Mucosa of descending colon (tissue), 3 donors: Measurements from ENCODE around the gene HSD17B2. TPM values are rescaled to one million over a fixed set of nuclear protein-coding genes. Genes with fewer than 3 reads are reported as not detected.
A peak's percentile ranks its signal among the peaks of the same experiment; 100 is the strongest.

Experiments used
- ATAC-seq: fragments of 200-7000 bp; cut with Tn5 transposase; one replicate; pipeline ENCODE4 v1.9.1; 2020; ENCODE audit warnings: mild to moderate bottlenecking, moderate library complexity
- DNase-seq, 3 donors: peaks; one replicate each; pipeline ENCODE4 v3.0.0-alpha.2; 2020
- H3K36me3 ChIP-seq: fragments of 200-600 bp; one replicate; pipeline ENCODE4 v1.8.0; 2021; ENCODE audit warnings: low read depth, mild to moderate bottlenecking
- H3K4me1 ChIP-seq: fragments of 200-600 bp; one replicate; pipeline ENCODE4 v1.8.0; 2021; ENCODE audit warnings: low read depth, mild to moderate bottlenecking
- H3K4me3 ChIP-seq: fragments of 200-600 bp; one replicate; pipeline ENCODE4 v1.8.0; 2021; ENCODE audit warnings: mild to moderate bottlenecking
- H3K9me3 ChIP-seq: fragments of 200-600 bp; one replicate; pipeline ENCODE4 v1.8.0; 2021; ENCODE audit warnings: mild to moderate bottlenecking
- intact Hi-C, 2 donors: fragments of 100-400 bp; cut with DNase I in 1 of 2; cut with micrococcal nuclease in 1 of 2; formaldehyde crosslinking; loops; one replicate each; pipeline versions ENCODE4 v1.11.0 to v1.11.1; 2022; cut with DNase I, micrococcal nuclease
- total RNA-seq, 3 donors: library from RNA; stranded (reverse); fragmentation: NEBNext Ultra II Directional in 2 of 3; extraction: Animal tissue kit (Norgen Biotek cat#: 25700) in 2 of 3; gene quantifications; one replicate each; pipeline versions ENCODE4 v1.2.1 to v1.2.4, GENCODE V29; 2021 to 2023
- TF ChIP-seq, protein P1 (sequence below): fragments of 200-600 bp; IDR thresholded peaks from one replicate; pipeline ENCODE4 v1.8.0; 2022; ENCODE audit warnings: antibody characterized with exemption, mild to moderate bottlenecking
- donor health status: DM: no; HTN: no; CAD: no; lungs with moderate emphysema.
- donor health status: DM: no; HTN: no; CAD: no.
- donor health status: DM: no; HTN: yes; CAD: no.

The HSD17B2 gene
- total RNA-seq, 3 donors from 2014 or later: 38.6 to 211 (median 45.5) TPM

- intact Hi-C loops: loop anchor here (5.0 kb wide), 2 partner anchors 196 to 201 kb away; no protein-coding TSS in a partner anchor
Observed at GRCh38 chr16:82031116-82032084, 3.7 kb upstream of the HSD17B2 start.

DNA sequence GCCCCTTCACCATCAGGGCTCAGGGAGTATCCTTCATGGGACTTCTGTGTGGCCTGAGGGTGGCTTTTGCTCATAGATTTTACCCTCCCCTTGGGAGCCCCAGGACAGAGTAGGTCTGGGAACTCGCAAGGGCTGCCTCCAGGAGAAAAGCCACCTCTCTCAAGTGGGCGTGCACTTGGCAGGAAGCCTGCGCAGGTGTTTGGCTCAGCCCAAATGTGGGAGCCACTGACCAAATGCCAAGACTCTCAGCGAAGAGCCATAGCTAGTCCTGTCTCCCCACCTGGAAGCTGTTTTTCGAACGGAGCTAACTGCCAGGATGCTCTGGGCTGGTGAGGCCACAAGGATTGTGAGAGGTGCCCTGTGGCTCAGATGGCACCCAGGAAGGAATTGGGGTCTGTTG, 2.0 kb upstream of the HSD17B2 start:
- DNase-seq (peak; percentile 54 to 71 (median 71)), ATAC-seq (peak; percentile 20)
- intact Hi-C loops: loop anchor here (5.0 kb wide), 2 partner anchors 194 to 199 kb away; no protein-coding TSS in a partner anchor
- TF ChIP-seq, protein P1, sequence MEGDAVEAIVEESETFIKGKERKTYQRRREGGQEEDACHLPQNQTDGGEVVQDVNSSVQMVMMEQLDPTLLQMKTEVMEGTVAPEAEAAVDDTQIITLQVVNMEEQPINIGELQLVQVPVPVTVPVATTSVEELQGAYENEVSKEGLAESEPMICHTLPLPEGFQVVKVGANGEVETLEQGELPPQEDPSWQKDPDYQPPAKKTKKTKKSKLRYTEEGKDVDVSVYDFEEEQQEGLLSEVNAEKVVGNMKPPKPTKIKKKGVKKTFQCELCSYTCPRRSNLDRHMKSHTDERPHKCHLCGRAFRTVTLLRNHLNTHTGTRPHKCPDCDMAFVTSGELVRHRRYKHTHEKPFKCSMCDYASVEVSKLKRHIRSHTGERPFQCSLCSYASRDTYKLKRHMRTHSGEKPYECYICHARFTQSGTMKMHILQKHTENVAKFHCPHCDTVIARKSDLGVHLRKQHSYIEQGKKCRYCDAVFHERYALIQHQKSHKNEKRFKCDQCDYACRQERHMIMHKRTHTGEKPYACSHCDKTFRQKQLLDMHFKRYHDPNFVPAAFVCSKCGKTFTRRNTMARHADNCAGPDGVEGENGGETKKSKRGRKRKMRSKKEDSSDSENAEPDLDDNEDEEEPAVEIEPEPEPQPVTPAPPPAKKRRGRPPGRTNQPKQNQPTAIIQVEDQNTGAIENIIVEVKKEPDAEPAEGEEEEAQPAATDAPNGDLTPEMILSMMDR: no peak
- no peak overlapping the region for H3K4me3 ChIP-seq
- H3K36me3 ChIP-seq: no peaks in the 10 kb centered on the region
- H3K9me3 ChIP-seq: no peaks in the 10 kb centered on the region
- peaks cover 19% of the 10 kb centered on the region for H3K4me1 ChIP-seq

More at GRCh38 chr16:82031116-82032084, 3.7 kb upstream of the HSD17B2 start:
- Histone ChIP-seq H3K36me3 (no peaks in the 10 kb centered on the region), H3K9me3 (no peaks in the 10 kb centered on the region), H3K4me1 (peaks cover 19% of the 10 kb centered on the region), H3K4me3 (no peak overlapping the region)
- ATAC-seq (peak; percentile 13), DNase-seq (peak in 1 of 3 donors; percentile 63)
- TF ChIP-seq, protein P1: peak; percentile 34

- intact Hi-C loops: loop anchor here (5.0 kb wide), 2 partner anchors 194 to 199 kb away; no protein-coding TSS in a partner anchor
- Histone ChIP-seq H3K9me3 (no peaks in the 10 kb centered on the region), H3K36me3 (no peaks in the 10 kb centered on the region), H3K4me1 (peaks cover 19% of the 10 kb centered on the region), H3K4me3 (no peak overlapping the region)
- TF ChIP-seq, protein P1: no peak
- DNase-seq (peak; percentile 58 to 72 (median 65)), ATAC-seq (peak; percentile 69)
Observed at GRCh38 chr16:82033683-82034300, 1.3 kb upstream of the HSD17B2 start.

DNA sequence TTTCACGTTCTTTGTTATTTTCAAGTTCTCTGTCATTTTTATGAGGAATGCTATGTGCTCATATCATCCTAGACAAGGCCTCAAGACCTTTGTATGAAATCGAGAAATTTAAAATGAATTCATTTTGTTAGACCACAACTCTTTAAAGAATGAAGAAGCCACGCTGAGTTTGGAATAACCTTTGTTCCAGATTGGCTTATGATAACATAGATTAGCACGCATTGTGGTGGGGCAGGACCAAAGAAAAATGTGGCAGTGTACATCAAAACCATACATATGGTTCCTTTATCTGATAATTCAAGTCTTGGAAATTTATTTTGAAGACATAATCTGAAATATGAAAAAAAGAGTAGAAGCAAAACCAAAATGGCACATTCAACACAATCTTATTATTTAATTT, 2.2 kb downstream of the HSD17B2 start:
- intact Hi-C loops: no loop called here
- H3K36me3 ChIP-seq: no peaks in the 10 kb centered on the region
- no peaks in the 10 kb centered on the region for H3K9me3 ChIP-seq
- H3K4me1 ChIP-seq: peaks cover 21% of the 10 kb centered on the region
- ATAC-seq (no peak), DNase-seq (no peak)
- TF ChIP-seq, protein P1: no peak
- no peak overlapping the region for H3K4me3 ChIP-seq

- no peak for DNase-seq
- Histone ChIP-seq H3K36me3 (no peaks in the 10 kb centered on the region), H3K9me3 (no peaks in the 10 kb centered on the region), H3K4me3 (no peak overlapping the region), H3K4me1 (peaks cover 22% of the 10 kb centered on the region)
- intact Hi-C loops: no loop called here
- ATAC-seq: no peak
- TF ChIP-seq, protein P1: no peak
Observed at GRCh38 chr16:82037666-82038065, 2.6 kb downstream of the HSD17B2 start.
